ENCODE data around the gene CACNB3. TPM values are rescaled to one million over a fixed set of nuclear protein-coding genes. Genes with fewer than 3 reads are reported as not detected.

CACNB3 gene
- total and polyA plus RNA-seq, 2 of the 13 experiments (the other 11 are each of a cell fraction or from before 2014, with no cell fraction given) = 0.29 to 0.54 TPM

DNA sequence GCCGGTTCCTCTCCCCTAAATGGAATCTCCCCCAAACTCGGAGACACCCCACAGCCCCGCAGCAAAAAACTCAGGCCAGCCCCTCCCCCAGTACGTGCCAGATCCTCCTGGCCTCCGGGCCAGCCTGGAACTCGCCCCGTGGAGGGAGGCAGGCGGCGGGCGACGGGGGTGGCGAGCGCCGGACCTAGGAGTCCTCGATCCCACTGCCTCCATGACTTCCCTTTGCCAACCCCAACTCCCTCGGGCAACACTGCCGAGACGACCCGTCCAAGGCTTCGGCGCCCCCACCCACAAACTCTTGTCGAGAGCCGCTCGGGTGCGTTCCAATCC lies 29.8 kb upstream of the CACNB3 start:
- Histone ChIP-seq H3K27ac (ENCODE audit: extremely low read length, insufficient read depth, low read length) (no peak overlapping the region), H3K79me2 (ENCODE audit: insufficient read depth, low read length) (peaks cover 3% of the 10 kb centered on the region), H3K27me3 (ENCODE audit: control insufficient read depth in 1 of 2, insufficient read depth in 2 of 2, low read length in 2 of 2) (no peaks in the 10 kb centered on the region), H3K4me3 (replicated peaks in 1 of 3; ENCODE audit: insufficient read depth in 1 of 3, low read depth in 2 of 3, low read length in 3 of 3) (peak overlapping the region; percentile 70 to 90 (median 73)), H3K9ac (ENCODE audit: insufficient read depth, low read depth, low read length) (peak overlapping the region; percentile 73), H3K4me2 (ENCODE audit: low read depth, low read length) (peak overlapping the region; percentile 90), H3K36me3 (replicated peaks in 1 of 2; ENCODE audit: control insufficient read depth in 1 of 2, insufficient read depth in 2 of 2, low read length in 2 of 2) (no peaks in the 10 kb centered on the region), H3K4me1 (ENCODE audit: insufficient read depth, low read length) (peaks cover 29% of the 10 kb centered on the region), H3K9me3 (ENCODE audit: low read length) (no peaks in the 10 kb centered on the region), H4K20me1 (ENCODE audit: insufficient read depth, low read length) (no peaks in the 10 kb centered on the region), H2AFZ (ENCODE audit: low read length) (peak overlapping the region; percentile 42)
- 0% methylated on average over 10 of the region's 25 CpGs for WGBS (ENCODE audit: low lambda C conversion rate)
- intact Hi-C loops (cut with micrococcal nuclease; ENCODE audit: unreplicated experiment) = no loop called here
- no peak for DNase-seq (ENCODE audit: low spot score)
- ChIA-PET CTCF (ENCODE audit: low intra/inter-chr PET ratio, low total read pairs) (no interaction called here), POLR2A (interaction anchor here (1.0 to 2.2 kb wide), 7 partner anchors 23 to 169 kb away, joined by 3 to 14 read pairs (median 6); partner anchors contain the start of genes ARF3, DDX23 and KANSL2)
- no peak for FAIRE-seq
- no TSS peak for BruUV-seq (replicated peaks)
- peak; percentile 6; the same call in 2 of the 3 replicates for ATAC-seq
- in situ Hi-C loops (cut with HindIII; ENCODE audit: extremely low pct_ligation_motif_present, low pct_unique_long_range_greater_than_20kb) = no loop called here
- TF ChIP-seq ZFX (CRISPR knock-in tag; IDR thresholded peaks at IDR 0.05; ENCODE audit: low read depth) (peak; percentile 35; the same call in 1 of the 2 replicates), ZBTB3 (CRISPR knock-in tag; IDR thresholded peaks at IDR 0.05; ENCODE audit: borderline replicate concordance, low read depth) (no peak), HOXA9 (CRISPR knock-in tag; IDR thresholded peaks at IDR 0.05; ENCODE audit: borderline replicate concordance) (0 out of 2 replicates have a peak, but pooled peaks have one; percentile 44), TSC22D2 (CRISPR knock-in tag; IDR thresholded peaks at IDR 0.05; ENCODE audit: borderline replicate concordance) (no peak), SALL1 (CRISPR knock-in tag; IDR thresholded peaks at IDR 0.05) (0 out of 2 replicates have a peak, but pooled peaks have one; percentile 3), ZNF329 (CRISPR knock-in tag; IDR thresholded peaks at IDR 0.05; ENCODE audit: low read depth) (no peak), BRCA1 (CRISPR knock-in tag; IDR thresholded peaks at IDR 0.05) (no peak), ZFP62 (CRISPR knock-in tag; IDR thresholded peaks at IDR 0.05) (no peak), ZSCAN31 (CRISPR knock-in tag; IDR thresholded peaks at IDR 0.05; ENCODE audit: low read depth) (no peak), ZNF790 (CRISPR knock-in tag; IDR thresholded peaks at IDR 0.05; ENCODE audit: borderline replicate concordance) (0 out of 2 replicates have a peak, but pooled peaks have one; percentile 8), ZNF275 (CRISPR knock-in tag; IDR thresholded peaks at IDR 0.05; ENCODE audit: borderline replicate concordance) (no peak), ZNF709 (CRISPR knock-in tag; IDR thresholded peaks at IDR 0.05) (no peak), REL (CRISPR knock-in tag; conservative IDR thresholded peaks at IDR 0.05) (no peak), TCF7 (IDR thresholded peaks at IDR 0.05; ENCODE audit: low read depth) (no peak), KMT2B (CRISPR knock-in tag; IDR thresholded peaks at IDR 0.05) (no peak), PHB2 (IDR thresholded peaks at IDR 0.05; ENCODE audit: partially characterized antibody) (no peak)
- TF ChIP-seq, protein P1, sequence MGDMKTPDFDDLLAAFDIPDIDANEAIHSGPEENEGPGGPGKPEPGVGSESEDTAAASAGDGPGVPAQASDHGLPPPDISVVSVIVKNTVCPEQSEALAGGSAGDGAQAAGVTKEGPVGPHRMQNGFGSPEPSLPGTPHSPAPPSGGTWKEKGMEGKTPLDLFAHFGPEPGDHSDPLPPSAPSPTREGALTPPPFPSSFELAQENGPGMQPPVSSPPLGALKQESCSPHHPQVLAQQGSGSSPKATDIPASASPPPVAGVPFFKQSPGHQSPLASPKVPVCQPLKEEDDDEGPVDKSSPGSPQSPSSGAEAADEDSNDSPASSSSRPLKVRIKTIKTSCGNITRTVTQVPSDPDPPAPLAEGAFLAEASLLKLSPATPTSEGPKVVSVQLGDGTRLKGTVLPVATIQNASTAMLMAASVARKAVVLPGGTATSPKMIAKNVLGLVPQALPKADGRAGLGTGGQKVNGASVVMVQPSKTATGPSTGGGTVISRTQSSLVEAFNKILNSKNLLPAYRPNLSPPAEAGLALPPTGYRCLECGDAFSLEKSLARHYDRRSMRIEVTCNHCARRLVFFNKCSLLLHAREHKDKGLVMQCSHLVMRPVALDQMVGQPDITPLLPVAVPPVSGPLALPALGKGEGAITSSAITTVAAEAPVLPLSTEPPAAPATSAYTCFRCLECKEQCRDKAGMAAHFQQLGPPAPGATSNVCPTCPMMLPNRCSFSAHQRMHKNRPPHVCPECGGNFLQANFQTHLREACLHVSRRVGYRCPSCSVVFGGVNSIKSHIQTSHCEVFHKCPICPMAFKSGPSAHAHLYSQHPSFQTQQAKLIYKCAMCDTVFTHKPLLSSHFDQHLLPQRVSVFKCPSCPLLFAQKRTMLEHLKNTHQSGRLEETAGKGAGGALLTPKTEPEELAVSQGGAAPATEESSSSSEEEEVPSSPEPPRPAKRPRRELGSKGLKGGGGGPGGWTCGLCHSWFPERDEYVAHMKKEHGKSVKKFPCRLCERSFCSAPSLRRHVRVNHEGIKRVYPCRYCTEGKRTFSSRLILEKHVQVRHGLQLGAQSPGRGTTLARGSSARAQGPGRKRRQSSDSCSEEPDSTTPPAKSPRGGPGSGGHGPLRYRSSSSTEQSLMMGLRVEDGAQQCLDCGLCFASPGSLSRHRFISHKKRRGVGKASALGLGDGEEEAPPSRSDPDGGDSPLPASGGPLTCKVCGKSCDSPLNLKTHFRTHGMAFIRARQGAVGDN (CRISPR knock-in tag; IDR thresholded peaks at IDR 0.05) = peak; percentile 33
- TF ChIP-seq, protein P2, sequence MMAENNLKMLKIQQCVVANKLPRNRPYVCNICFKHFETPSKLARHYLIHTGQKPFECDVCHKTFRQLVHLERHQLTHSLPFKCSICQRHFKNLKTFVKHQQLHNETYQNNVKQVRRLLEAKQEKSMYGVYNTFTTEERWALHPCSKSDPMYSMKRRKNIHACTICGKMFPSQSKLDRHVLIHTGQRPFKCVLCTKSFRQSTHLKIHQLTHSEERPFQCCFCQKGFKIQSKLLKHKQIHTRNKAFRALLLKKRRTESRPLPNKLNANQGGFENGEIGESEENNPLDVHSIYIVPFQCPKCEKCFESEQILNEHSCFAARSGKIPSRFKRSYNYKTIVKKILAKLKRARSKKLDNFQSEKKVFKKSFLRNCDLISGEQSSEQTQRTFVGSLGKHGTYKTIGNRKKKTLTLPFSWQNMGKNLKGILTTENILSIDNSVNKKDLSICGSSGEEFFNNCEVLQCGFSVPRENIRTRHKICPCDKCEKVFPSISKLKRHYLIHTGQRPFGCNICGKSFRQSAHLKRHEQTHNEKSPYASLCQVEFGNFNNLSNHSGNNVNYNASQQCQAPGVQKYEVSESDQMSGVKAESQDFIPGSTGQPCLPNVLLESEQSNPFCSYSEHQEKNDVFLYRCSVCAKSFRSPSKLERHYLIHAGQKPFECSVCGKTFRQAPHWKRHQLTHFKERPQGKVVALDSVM (CRISPR knock-in tag; IDR thresholded peaks at IDR 0.05) = no peak
